ENCODE measurements around the gene C1orf21.

C1orf21 gene

DNA sequence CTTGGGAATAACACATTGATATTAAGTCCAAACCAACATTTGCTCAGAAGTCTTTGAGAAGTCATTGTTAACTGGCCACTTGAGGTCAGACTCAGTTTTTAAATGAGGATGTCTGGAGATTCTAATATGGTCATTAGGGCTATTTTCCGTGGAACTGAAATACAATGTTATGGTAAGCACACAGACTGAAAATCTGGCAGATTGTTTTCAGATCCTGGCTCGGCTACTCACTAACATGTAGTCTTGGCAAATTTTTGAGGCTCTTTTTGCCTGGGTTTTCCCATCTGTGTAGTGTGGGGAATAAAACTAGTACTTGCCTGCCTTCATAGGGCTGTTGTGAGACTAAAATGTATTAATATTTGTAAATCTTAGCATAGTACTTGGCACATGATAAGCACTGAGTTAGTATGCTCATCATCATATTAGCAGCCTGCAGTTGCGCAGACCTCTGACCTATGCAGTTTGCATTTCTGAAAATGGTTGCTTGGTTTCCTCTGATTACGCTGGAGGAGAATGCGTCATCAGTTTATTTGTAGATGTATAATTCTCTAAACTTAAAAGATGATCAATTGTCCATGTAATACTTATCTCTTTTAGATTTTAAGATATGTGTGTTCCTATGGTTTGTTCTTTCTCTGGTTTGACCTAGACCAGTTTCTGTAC lies 100.8 kb downstream of the C1orf21 start:
- DNase-seq, result no peak

DNA sequence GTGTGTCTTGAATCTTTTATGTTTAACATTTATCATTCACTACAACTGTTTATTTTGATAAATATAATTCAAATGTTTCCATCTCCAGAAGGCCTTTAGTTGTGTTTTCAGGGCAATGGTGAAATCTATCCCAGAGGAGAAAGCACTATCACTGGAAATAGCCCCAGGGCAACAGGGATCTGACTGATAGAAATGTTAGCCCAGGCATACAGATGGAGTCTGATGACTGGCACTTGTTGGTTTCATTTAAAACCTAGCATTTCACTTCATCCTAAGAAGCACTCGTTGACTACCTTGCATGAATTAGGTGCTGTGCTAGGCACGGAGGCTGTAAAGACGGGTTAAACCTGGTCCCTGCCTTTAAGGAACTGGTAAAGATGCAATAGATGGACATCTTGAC lies 103.1 kb downstream of the C1orf21 start:
- no peak for DNase-seq

DNA sequence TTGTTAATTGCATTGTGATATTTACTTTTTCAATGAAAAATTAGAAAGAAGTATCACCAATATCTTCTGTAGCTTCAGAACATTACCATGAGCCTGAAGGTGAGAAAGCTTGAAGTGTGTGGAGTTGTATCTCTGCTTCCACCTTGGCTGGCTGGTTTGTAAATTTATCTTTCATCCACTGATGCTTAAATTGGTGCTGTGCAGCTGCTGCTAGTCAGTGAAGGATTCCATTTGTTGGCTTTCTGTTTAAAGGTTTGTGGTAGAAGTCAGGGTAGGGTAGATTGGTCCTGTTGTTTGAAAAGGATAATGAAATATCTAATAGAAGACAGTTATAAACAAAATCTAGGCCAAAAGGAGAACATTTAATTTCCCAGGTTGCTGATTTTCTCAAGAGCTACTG lies 105.7 kb downstream of the C1orf21 start:
- DNase-seq, result no peak

DNA sequence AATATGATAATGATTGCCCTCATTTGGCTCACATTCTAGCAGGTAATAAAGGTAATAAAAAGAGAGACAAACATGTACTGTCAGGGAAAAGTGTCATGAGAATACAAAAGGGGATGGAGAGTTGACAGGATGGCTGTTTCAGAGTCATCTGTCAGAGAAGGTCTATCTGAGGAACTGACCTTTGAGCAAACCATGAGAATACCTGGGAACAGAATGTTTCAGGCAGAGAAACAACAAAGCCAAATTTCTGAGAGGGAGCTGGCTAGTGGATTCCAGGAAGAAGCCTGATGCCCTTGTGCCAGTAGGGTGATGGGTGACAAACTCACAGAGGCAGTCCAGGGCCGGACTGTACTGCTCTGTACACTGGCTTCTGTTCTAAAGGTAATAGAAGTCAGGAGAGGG lies 107.2 kb downstream of the C1orf21 start:
- DNase-seq, result no peak

DNA sequence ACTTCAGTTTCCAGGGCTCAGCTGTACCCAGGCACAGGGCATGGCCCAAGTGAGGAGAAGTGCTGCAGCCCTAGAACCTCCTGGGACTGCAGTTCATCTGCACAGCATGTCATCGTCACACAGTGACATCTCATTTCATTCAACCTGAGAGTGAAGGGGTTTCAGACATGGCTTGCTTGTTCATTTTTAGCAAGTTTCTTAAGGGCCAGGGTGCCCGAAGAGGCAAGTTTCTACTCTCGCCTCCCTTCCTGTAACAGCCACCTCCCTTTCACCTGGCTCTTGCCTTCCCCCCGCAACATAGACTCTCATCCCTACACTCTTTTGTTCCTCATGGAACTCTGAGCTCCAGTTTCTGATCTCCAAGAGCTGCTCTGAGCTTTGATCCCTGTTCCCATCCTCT lies 108.1 kb downstream of the C1orf21 start:
- no peak for DNase-seq

DNA sequence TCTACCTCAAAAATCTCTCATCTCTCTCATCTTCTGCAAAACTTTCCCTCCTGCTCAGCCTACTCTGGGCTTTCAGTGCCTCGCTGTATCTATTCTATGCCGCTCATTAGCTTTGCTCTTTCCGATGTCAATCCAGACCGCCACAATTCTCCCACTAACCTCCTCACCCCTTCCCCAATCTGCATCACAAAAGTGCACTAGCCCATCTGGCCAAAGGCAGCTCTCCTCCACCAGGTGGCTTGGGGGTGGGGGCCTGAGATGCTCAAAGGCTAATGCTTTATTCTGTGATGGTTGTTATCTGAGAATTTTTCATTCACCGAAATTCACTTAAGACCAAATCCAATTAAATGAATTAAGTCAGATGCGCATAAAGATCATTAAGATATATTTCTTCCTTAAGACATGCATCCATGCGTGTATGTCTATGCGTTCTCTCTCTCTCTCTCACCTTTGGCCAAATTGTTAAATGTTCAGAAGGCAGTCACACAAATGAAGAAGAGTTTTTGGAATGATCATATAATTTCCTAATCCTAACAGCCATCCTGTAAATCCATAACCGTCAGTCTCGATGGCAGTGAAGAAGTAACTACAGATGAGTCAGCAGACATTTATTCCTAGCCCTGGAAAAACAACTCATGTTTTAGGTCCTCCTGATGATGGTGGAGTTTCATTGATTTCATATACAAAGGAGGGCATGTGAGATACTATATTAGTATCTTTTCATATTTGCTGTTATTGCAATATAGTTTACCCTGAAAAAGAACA lies 111.3 kb downstream of the C1orf21 start:
- no peak for DNase-seq

DNA sequence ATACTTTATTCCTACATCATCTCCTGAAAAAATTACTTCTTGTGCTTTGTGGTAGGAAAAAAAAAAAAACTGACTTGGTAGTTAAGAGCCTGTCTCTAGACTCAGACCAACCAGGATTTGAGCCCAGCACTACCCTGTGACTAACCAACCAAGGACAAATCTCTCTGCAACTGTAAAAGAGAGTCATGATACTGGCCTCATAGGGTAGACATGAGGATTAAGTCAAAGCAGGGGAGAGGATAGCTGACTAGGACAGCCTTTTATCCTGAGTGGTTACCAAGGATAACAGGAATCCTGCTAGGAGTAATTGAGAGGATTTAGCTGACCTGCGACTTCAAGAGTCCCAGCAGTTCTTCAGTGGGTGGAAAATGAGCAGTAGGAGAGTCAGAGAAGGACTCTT lies 112.8 kb downstream of the C1orf21 start:
- DNase-seq, result no peak

DNA sequence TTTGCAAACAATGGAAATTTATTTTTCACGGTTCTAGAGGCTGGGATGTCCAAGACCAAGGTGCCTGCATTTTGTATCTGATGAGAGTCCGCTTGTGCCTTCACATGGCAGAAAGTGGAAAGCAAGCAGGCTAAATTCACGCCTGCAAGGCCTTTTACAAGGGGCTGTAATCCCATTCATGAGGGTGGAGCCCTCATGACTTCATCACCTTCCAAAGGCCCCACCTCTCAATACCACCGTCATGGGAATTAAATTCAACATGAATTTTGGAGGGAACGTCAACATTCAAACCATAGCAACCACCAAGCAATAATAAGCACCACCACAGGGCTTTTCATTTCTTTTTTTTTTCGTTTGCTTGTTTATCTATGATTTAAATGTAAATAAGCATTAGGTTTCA lies 115.3 kb downstream of the C1orf21 start:
- no peak for DNase-seq

DNA sequence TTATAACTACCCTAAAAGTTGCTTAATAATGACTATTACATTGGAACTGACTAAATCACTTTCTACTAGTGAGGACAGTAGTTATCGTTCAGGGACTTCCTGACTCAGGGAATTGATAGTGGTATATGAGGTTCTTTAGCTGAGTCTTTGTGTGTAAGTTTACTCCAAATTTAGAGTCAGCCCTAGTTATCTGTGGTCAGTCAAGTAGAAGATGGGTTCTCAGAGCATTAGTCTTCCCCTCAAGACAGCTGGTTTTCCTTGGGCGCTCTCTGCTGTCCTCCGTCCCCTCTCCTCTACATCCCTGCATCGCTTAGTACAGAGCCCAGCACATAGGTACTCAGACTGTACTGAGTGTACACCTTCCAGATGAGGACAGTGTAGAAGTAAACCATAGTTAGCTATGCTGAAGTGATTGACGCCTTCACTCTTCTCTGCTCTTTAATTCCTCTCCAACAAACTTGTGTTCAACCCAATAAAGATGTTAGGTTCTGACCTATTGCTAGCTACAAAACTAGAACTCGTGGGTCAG lies 116.5 kb downstream of the C1orf21 start:
- DNase-seq, result no peak

DNA sequence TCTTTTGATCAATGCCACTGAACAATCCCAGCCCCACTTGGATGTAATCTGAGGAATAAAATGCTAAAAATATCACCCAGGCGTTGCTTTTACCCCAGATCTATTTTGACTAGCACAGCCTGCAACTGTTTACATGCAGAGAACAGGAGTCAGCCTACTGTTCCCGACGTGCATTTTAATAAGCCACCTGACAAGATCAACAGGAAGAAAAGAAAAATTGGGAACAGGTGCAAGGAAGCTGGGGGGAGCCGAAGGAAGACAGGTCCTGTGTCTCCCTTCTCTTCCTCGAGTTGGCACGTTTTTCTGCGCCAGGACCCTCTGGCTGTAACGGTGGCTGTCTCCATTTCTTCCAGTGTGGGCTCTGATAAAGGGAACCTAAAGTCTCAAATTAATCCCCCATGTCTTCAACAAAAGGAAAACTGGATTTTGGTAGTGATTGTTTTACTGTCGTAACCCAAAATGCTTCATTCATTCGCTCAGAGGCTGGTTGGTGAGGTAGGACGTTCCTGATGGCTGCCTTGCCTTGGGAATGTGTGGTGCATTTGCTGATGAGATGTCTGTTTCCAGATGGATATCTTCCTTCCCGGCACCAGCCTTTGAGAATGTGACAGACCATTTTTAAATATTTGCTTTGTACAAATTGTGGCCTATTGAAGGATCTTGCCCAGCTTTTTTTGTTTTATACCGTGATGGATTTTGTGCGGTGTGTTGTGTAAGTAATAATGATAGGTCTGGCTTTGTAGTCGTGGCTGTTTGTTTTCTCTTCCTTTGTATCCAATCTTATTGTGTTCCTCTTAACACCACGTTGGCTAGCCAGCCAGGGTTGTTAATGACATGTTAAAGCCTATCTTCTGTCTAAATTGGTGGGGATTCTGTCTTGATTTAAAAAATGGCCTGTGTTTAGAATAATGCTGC lies 117.5 kb downstream of the C1orf21 start:
- DNase-seq, result no peak

DNA sequence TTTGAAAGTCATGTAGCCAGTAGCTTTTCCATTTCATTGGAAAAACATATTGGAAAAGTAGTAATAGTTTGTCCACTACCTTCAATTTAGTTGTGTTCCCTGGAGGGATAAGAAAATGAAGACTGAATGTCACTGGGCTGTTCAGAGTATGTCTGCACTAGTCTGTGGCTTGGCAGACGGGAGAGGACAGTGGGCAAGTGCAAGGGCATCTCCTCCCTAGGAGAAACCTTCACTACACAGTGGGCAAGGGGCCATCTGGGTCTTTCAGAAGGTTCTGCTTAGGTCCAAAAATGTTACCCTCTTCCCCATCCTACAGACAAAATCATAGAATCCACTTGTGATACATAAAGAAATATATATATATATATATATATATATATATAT lies 118.1 kb downstream of the C1orf21 start:
- DNase-seq, result no peak

DNA sequence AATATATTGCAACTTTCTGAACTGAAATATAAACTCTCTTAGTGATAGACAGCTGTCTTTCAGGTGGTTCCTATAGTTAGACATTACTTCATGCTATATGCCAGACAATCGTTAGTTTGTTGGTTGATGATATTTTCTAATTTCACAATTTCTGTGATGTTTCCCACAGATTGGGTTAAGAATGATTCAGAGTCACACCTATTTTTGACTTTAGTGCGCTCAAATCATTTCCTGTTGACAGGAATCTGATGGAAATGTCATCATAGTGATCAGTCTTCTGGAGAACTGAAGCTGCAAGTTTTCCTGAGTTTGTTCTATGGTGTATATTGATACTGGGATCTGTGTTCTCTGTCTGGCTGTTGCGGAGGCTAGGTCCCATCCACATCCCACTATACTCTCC lies 119.7 kb downstream of the C1orf21 start:
- DNase-seq, result no peak

DNA sequence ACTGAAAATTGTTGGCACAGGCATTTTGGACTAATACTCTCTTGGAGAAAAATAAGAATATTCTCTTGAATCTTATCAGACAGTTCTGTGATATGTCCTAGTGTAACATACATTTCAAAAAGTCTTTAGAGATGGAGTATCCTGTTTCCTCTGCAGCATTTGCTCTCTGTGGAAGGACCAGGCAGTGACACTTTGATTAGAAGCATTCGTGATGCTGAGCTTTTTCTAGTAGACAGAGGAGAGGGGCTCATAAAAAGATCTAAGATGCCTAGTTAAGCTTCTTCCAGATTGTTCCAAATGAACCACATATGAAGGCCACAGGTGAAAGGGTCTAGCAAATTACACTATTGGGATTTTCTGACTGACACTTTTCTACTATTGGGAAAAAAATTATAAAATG lies 120.3 kb downstream of the C1orf21 start:
- DNase-seq, result no peak

DNA sequence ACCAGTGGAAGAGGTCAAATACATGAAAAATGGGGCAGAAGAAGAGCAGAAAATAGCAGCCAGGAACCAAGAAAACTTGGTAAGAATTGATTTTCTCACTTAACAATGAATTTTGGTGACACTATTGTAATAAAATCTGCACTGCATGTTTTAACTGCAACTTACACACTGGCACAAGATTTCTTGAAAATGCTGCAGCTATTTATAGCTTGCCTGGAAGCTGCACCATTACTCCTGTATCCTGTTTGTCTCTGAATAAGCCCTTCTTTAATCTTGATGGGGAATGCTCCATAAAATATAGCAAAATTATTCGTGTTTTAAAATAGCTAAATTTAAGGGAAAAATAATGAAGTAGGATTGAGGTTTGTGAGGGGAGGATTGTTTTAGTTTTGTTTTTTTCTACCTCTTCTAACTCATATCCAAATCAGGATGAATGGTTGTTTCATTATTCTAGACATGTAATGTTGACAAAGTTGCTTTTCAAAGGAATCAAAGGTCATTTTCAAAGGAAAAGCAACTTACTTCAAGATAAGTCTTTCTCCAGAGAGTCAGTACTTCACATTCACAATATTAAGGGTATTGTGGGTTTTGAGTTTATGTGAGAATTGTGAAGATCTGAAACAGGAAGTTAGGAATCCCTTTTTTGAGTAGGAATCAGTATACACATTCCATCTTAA lies 120.9 kb downstream of the C1orf21 start:
- DNase-seq, result no peak

DNA sequence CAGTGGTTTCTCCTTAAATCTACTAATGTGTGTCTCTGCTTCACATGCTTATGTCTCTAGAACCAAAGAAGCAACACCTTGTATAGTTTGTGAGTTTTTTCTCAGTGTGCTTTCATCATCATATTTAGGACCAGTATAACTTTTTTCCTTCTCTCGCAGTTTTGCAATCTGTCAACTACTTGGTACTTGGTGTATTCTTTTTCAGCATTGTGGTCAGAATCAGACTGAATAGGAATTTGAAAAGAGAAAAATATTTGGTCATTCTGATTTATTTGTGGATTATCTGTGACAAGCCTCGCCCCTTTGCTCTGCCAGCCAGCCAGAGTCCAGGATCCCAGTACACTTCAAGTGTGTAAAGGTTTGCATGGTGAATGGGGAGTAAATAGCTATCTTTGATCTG lies 122.3 kb downstream of the C1orf21 start:
- no peak for DNase-seq

DNA sequence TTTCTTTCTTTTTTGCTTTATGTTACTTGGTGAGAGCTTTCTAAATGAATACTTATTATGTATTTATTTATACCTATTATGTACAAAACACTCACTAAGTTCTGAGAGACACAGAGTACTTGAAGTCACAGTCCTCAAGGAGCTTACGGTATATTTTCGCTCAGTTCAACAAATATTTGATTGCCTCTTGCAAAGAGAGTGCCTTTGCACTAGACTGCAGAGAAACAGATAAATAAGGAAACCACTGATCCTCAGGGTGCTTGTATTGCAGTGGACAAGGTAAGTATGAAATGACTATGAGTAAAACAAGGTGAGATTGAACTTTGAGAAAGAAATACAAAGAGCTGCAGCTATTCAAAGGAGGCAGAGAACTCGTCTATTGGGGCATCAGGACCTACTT lies 123.3 kb downstream of the C1orf21 start:
- no peak for DNase-seq

DNA sequence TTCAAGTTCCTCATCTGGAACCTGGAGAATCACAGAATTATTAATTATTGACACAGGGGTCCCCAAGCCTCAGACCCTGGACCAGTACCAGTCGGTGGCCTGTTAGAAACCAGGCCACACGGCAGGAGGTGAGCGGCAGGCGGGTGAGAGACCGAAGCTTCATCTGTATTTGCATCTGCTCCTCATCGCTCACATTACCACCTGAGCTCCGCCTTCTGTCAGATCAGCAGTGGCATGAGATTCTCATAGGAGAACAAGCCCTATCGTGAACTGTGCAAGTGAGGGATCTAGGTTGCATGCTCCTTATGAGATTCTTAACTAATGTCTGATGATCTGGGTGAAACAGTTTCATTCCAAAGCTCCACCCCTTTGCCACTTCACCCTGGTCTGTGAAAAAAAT lies 125.9 kb downstream of the C1orf21 start:
- DNase-seq, result no peak

DNA sequence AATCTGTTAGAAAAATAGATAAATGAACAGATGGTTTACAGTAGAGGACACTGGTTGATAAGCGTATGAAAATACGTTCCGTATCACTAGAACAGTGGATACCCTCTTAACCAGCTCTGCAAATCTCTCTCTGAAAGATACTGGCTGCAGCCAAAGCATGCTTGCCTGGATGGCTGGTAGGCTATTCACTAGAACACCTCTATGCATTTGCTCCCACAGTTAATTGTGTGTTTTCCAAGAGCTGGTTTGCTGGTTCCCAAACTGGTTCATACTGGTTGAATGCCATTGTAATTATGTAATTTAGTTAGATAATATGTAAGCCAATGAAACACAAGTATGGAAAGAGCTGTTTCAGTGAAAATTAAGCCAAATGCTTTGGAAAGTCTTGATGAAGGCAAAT lies 126.6 kb downstream of the C1orf21 start:
- no peak for DNase-seq

DNA sequence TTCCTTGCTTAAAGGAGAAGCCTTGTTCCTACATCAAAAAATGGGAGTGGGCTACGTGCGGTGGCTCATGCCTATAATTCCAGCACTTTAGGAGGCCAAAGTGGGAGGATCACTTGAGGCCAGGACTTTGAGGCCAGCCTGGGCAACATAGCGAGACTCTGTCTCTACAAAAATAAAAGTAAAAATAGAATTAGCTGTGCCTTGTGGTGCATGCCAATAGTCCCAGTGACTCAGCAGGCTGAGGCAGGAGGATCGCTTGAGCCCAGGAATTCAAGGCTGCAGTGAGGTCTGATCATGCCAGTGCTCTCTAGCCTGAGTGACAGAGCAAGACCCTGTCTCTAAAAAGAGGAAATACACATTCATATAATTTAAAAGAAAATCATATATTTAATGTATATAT lies 127.1 kb downstream of the C1orf21 start:
- no peak for DNase-seq

DNA sequence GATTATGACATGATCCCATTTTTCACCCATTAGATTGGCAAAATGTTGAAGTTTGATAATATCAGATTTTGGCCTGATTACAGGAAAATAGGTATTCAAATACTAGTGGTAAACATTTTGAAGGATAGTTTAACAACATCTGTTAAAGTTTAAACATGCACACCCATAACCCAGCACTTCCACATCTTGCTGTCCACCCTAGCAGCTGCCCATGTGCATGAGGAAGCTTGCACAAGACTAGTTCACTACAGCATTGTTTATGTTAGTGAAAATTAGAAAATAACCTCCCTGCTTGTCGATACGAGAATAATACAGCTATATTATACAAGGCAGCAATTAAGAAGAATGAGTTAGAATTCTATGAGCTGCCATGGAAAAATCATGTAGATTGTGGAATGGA lies 127.6 kb downstream of the C1orf21 start:
- DNase-seq, result no peak

DNA sequence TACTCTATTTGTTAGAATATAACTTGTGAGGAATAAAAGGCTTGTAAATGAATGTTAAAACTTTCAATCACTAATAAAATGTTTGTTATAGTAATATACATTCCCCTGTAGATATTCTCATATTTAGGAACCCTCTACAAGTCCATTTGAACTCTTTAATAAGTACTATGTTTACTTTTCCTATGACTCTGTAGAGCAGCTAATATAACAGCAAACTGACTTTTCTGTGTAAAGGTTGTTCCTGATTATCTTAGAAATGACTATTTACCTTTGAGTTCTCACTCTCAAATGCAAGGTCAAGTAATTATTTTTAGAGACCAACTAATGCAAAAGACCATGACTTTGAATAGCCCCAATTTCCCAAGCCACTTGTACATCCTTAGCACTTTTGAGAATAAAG lies 130.3 kb downstream of the C1orf21 start:
- no peak for DNase-seq

DNA sequence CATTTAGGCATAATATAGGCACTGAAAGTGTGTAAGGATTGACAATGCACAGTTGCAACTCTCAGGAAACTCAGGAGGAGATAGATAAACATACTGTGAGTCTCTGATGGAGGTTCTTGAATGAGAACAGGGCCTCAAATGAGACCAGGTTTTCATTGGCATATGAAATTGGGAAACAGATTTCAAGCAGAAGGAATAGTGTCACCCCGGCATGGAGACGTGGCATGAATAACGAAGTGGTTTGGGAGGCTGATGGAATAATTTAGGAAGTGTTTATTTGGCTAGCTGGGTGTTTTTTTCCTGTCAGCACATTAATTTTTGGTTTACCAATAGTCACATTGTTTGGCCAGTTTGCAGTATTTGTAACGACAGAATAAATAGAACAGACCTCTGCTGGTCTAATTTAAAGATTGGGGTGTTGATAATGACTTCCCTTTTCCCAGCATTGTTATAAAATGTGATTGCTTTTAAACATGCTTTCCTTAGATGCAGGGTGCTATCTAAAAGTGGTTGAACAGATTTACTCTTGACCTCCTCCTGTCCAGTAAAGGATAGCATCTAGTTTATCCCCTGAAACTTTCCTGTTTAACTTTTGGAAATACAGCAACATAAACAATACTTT lies 132.0 kb downstream of the C1orf21 start:
- DNase-seq, result no peak

DNA sequence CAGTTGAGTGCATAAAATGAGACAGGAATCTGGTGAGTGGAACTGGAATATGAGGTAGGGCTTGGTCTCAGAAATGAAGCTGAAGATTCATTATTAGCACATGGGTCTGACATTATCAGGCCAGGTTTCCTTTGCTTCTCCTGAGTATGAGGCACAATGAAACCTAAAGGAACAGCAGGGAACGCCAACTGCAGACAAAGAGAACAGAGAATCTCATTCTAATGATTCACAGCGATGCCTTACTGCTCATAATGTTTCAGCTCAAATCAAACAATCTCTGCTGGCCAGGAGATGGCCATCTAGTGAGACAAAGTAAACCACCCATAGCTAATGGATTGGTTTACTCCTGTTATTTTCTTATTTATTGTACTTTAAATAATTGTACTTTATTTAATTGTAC lies 133.5 kb downstream of the C1orf21 start:
- no peak for DNase-seq

Measured in NCI-H1436 (cell line).